Inferior parietal cortex (tissue), 1 donor: ENCODE results near the gene PACSIN2.
"Not testable (repeated sequence)": the region's sequence is repeated elsewhere in the genome, so short reads cannot be mapped to it uniquely, and the experiment has no call there.

ENCODE experiments used
- DNase-seq: peaks from one replicate; pipeline ENCODE4 v3.0.0-alpha.2; 2016; ENCODE audit errors: extremely low spot score

PACSIN2 gene

DNA sequence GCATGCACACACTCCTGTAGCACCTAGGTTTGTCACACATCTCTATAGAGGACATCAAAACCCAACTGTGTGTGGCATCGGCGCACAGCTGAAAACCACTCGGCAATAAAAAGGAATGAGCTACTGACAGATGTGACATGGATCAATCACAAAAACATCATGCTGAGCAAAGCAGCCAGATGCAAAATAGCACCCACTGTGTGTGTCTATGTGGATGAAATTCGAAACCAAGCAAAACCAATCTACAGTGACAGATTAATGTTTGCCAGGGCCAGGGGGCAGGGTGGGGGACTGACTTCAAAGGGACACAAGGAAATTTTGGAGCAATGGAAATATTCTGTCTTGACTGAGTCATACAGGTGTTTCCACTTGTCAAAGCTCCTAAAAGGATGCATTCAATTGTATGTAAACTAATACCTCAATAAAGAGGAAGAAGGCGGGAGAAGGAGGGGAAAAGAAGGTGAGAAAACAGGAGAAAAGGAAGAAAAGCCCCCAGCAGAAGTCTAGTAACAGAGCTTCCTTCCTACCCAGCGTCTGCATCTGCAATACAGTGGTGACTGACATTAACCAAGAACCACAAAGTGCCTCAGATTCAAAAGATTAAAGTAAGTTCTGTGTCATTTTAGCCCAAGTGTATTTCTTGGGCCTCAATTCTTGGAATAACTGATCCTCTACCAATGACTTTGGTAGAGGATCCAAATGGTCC is 49.8 kb downstream of the PACSIN2 start:
- no peak for DNase-seq

DNA sequence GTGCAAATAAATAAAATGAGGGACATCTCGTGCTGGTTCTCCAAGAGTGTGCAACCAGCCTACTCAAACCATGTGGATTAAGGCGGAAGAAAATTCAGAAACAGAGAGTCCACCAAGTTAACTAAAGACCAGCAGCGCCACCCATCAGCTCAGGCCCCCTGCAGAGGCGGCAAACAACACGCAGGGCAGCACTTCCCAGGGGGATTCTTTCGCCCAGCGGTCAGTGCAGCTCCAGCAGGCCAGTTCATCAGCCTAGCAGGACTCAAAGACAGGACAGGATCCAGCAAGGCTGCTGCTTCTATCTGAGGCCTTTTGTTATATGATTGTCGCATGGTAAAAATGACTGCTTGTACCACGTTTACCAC is 51.7 kb downstream of the PACSIN2 start:
- DNase-seq, result no peak

DNA sequence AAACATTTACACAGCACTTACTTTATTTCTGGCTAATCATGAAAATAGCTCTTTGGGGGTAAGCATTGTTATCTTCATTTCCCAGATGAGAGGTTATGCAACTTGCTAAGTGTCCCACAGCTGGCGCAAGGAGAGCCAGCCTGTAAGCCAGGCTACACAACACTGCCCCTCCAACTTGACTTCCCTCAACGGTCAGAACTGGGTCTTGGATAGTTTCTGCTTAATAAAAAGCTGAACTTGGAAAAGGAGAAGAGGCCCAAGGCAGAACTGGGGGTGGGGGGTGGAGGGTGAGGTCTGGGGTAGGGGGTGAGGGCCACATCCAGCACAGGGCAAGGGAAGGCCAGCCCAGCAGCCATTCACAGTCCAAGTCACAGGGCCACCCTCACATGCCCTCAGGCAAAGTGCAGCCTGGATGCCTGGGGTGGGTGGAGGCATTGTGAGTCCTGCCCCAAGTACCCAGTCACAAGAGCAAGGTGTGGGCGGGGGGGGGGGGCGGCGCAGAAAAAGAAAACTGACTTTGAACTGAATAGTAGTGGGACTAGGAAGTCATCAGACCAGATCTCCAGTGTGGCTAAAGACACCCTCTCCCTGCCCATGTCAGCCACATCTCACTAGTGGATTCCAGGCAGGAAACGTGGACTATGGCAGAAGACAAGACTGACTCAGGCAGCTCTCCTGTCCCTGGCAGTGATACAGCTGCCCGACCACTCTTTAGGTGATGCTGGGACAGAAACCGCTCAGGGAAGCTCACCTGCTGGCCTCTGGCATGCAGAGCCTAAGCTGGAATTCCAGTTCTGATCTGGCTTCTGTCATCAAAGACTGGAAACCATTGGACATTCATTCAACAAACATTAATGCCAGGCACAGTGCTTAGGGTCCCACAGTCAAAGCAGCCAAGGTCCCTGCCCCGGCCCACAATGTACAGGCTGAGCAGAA is 52.4 kb downstream of the PACSIN2 start:
- no peak for DNase-seq

DNA sequence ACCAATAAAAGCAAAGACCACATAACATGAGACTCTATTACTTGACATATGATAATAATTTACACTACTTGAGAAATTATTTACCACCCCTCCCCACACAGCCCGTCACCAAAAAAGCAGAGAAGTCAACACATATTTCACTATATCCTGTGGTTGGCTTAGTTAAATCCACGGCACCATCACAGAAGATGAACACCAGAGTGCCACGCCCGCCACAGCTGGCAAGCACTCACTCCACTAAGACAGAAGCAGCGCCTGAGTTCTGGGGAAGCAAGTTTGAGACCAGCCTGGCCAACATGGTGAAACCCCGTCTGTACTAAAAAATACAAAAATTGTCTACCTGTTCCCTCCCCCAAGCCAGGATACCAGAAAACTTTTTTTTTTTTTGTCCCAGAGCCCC is 53.1 kb downstream of the PACSIN2 start:
- DNase-seq, result no peak

DNA sequence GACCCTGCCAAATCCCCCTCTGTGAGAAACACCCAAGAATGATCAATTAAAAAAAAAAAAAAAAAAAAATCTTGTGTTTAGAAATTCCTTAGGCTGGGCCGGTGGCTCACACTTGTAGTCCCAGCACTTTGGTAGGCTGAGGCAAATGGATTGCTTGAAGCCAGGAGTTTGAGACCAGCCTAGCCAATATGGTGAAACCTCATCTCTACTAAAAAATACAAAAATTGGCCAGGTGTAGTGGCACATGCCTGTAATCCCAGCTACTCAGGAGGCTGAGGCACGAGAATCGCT is 53.6 kb downstream of the PACSIN2 start:
- not testable (repeated sequence) for DNase-seq

DNA sequence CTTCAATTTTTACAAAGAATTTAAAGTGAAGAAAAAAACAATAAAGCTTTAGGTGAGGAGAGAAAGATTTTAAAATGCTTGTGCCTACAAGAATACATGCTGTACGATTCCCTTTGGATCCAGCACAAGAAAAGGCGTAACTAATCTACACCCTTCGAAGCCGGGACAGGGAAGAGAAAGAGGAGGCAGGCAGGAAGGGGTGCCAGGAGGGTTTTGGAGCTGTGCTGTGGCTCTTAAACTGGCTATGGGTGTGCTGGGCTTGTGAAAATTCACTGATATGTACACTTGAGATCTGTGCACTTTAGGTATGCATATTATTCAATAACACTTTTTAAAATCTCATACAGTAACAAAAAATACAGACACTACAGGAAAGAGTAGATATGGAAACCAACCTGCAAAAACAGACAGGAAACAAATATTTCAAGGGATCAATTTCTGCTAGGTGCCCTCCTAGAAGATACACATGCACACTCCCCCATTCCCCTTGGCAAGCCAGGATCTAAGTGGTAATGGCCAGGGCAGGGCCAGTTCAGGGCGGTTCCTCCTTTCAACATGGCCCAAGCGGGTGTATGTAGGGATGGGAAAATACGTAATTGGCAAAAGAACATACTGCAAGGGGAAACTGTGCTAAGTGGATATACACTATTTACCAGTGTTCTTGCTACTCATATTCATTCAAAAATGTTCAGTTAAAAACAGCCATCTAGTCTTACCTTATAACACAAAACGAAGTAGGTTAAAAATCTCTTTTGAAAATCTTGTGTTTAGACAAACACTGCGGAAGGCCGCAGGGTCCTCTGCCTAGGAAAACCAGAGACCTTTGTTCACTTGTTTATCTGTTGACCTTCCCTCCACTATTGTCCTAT is 54.2 kb downstream of the PACSIN2 start:
- DNase-seq, result no peak

DNA sequence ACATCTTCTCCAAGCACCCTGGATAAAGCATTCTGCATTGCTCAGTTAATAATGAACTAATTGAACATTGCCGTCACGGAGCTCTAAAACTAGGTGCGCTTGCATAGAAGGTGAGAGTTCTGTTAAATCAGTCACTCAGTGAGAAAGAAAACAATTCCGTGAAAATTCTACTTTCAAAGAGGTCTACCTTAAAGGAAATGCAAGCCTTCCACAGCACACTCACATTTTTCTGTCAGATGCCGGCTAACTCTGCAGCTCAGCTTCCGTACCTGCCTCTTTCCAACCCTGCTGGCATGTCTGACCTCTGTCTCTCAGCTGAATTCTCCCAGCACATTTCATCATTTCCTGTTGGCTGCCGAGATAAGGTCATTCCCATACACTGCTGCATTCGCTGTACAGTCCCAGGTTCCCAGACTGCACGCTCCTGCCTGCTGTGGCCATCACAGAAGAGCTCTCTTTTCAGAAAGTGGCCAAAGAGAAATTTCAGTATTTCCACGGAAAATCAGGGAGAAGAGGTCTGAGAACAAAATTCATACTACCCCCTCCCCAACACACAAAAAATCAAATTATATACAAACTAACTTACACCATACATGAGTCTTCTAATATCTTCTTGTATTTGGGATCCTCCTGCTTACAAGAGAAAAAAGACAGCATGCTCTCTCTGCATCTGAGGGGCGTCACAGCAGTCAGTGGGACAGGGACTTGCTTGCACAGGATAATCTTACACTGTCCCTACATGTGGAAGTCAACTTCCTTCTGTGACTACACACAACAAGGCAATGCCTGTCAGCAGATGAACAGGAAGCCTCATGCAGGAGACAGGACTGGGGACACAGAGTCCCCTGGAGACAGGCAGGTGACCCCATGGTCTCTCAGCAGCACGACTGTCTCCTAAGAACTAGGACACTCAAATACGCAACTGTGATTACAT is 55.1 kb downstream of the PACSIN2 start:
- DNase-seq, result no peak

DNA sequence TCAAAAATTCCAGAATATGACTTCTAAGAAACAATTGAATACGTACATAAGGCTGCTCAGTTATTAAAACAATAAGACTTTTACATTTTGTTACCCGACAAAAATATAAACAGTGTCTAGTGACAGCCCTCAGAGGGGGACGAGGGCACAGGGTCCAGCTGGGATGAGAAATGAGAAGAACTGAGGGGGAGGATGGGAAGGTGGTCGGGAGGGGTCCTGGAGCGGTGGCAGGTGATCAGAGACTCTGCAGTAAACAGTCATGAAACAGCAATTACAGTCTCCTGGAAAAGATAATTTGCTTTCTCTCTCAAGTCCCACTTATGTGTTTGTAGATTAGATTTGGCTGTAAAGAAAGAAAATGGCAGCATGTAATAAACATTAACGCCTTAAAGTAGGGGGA is 56.0 kb downstream of the PACSIN2 start:
- no peak for DNase-seq

DNA sequence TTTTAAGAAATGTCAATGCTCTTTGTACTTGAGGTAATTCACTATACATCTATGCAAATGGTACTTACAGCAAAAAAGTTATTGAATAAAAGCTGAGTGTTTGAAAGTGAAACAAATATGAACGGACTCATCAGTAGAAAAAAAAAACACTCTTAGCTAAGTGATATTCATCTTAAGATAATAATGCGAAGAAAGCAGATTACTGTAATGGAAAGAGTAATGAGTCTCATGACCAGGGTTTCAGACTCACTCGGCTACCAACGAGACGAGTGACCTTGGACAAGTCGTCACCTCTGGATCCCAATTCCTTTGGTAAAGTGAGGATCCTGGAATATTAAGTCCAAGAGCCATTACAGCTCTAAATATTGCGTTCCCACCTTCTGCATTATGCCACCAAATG is 57.0 kb downstream of the PACSIN2 start:
- no peak for DNase-seq

DNA sequence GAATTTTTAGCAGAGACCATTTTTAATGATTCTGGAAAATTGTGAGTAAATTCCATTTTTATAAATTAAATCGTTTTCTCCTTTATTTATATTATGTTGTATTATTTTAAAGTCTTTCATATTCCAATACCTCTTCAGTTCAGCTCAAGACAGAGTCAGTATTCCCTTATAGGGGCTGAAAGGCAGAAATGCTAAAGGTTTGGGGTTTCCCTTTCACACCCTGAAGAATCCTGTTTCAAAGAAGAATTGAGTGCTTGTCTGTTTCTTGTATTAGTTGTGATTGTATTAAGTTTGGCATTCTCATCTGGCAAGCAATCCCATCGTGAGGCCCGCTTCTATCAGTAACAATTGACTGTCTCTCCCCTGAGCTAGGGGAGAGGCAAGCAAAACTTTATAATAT is 57.4 kb downstream of the PACSIN2 start:
- no peak for DNase-seq

DNA sequence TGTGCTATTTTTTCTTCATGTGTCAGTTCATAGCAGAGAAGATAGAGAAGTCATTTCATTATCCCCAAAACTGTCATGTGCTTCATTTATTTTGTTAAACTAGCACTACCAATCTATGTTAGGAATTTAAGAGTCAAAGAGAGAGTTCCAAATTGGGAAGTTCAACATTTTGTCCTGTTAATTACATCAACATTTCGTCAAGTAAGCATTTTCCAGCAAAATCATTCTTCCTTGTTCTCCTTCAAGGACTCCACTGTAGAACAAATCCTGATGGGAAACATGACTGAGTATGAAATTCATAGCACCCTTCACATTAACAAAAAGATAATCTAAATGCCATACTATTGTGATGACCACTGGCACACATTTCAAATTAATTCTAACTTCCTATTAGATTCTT is 59.1 kb downstream of the PACSIN2 start:
- DNase-seq, result no peak

DNA sequence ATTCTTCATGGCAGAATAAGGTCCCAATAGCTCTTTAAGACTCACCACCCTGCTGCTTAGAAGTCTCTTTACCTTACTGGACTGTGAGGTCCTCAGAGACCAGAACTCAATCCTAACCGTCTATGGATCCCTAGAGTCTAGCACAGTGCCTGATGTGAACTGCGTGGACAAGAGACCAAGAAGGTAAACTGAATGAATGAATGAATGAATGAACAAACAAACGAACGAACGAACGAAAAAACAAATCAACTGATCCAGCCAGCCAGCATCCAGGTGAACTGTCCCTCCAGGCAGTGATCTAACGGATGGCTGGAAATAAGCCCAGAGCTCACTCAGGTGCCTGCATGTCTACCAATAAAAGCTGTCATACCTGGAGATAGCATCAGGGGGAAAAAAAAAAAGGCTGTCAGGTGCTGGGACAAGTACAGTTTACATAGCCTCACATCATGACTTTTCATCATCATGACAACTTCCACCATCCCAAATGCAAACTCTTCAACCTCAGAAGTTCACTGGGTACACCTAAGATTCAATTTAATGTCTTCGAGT is 59.8 kb downstream of the PACSIN2 start:
- no peak for DNase-seq

DNA sequence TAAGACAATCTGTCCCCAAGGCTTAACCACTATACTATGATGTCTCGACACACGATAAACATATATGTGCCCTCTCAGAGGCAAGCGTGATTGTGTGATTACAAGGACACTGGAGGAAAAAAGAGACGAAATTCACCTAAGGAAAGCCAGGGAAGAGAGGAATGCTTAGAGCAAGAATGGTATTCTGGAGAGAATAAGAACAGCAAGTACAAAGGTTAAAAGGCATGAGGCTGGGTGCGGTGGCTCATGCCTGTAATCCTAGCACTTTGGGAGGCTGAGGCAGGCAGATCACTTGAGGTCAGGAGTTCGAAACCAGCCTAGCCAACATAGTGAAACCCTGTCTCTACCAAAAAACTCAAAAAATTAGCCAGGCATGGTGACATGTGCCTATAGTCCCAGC is 61.2 kb downstream of the PACSIN2 start:
- not testable (repeated sequence) for DNase-seq

DNA sequence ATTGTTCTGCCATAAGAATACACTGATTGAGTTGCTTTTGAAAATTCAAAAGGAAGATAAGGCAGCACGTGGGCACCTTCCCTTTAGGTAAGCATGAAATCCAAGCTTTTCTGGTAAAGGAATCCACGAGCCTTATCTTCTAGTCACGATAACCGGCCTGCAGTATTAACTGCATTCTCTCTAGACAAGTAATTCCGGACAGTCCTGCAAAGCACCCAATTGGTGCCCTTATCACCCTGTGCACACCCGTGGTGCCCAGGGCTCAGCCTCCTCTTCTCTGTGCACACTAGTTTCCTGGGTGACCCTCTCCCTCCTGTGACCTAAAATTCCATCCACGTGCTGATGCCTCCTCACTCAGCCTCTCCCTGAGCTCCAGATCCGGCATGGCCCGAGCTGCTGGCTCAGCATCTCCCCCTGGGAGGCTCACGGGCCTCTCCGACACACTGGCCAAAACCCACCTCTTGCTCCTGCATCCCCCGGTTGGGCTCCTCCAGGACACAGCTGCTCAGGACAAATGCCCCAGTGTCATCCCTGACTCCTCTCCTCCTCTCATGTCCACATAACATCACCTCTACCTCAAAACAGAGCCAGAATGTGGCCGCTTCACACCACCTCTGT is 63.7 kb downstream of the PACSIN2 start:
- DNase-seq, result no peak

DNA sequence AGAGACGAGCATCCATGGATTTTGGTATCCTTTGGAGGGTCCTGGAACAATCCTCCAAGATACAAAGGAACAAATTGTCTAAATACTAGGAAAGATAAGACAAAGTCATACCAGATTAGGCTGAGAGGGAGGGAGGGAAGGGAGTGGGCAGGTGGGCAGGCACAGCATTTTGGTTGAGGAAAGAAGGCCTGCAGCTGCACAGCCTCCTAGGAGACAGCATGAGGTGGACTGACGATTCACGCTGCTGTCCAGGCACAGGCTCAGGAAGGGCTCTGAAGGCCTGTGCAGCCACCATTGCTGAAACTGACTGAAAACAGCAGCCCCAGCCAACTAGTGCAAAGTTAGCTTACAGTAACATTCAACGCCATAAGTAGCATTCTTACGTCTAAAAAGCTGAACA is 64.7 kb downstream of the PACSIN2 start:
- DNase-seq, result no peak

DNA sequence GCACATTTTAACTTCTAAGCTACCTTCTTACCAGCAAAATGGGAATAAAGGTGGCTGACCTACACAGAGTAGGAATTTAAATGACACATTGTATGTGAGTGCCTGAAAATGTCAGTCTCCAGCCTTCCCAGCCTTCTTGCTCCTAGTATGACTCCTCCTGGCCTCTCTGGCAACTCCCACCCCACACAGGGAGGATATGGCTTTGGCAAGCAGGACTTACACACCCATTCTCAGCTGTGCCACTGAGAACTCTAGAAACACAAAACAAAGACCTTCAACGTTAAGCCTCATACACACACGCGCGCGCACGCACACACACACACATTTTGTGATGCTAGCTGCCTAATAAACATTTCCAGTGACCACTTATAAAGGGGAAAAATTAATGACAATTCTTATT is 65.8 kb downstream of the PACSIN2 start:
- DNase-seq, result no peak

DNA sequence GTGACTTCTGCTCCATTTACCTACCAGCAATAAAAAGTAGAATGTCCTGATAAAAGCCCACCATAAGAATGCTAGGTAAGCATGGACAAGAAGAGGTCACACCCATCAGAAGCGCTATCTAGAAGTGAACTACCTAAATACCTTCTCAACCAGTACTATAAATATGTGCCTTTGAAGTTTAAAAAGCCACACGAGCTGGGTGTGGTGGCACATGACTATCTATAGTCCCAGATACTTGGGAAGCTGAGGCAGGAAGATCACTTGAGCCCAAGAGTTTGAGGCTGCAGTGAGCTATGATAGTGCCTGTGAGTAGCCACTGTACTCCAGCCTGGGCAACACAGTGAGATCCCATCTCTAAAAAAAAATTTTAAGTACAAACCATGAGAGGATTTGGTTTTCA is 66.7 kb downstream of the PACSIN2 start:
- no peak for DNase-seq

DNA sequence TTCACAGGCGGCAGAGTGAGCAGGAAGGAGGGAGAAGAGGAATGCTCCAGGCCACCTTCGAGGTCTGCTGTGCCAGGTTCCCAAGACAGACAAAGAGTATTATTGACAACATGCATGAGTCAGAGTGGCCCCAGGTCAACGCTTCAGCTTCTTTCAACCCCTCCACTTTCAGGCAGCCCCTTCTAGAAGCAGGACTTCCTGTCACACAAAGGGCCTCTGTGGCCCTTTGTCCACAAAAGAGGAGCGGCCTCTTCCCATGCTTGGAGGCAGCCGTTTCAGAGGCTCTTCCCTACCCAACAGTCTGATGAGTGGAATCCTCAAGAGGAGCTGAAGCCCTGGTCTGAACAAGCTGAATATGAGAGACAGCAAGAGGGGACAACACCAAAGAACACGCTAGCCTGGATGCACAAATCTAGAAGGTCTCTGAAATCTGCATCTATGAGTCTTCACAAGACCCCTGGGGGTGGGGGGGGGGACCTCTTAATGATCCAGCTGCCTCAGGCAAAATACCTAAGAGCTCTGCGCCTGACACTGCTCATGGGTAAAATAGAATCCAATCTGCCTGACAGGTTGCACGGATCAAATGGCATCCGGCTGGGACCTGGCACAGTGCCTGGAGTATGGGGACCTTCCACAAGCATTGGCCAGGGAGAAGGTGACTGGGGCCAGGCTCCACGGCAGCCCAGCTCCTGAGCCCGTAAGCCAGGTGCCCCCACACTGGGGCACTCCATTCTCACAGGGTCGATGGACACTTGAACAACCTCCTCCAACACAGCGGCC is 67.5 kb downstream of the PACSIN2 start:
- DNase-seq, result no peak

DNA sequence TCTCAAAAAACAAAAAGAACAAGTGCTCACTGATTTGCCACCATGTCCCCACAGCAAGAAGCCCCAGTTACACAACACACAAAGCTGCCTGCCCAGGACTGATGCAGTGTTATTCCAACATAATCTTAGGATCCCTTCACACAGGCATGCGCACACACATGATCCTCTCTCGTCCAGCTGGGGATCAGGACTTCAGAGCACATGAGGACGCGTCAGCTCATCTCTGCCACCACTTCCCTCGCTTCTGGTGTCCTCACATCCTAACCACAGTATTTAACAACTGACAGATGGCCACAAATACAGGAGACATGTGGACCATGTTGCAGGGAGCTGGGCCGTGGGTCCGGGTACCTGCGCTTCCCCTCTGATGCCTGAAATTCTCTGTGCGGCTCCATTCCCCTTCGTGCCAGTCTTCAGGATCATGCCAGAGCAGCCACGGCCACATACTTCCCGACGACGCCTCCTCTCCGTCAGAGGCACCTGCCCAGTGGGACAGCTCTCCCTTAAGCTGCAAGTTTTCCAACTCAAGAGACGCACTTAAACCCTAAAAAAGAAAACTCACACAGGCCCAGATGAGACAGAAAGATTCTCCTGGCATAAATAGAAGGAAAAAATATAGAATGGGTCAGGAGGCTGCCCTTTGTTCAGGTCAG is 68.3 kb downstream of the PACSIN2 start:
- no peak for DNase-seq
